Heart left ventricle (tissue), 13 donors: ENCODE measurements around the gene ZBTB21.

ENCODE experiments used
- CTCF ChIP-seq, 12 donors: fragments of 200-600 bp; sonication (generic) in 4 of 12; IDR thresholded peaks; one replicate each; pipeline versions ENCODE4 v1.5.0 to v1.8.0; 2018 to 2022; ENCODE audit warnings: antibody characterized with exemption in 12 of 12, mild to moderate bottlenecking in 5 of 12
- POLR2A ChIP-seq, 2 donors: fragments of 450-650 bp; IDR thresholded peaks; one replicate each; pipeline ENCODE4 v1.6.1; 2017; ENCODE audit warnings: antibody characterized with exemption in 2 of 2, mild to moderate bottlenecking in 2 of 2, moderate library complexity in 2 of 2
- donor health status: ischemic (EF 13 %, LVEDD 7.1; RV severe dilation, severe dysfunction).
- donor health status: DM: no; HTN: yes; CAD: no.
- donor health status: DM: no; HTN: no; CAD: no.
- donor health status: ischemic (EF 25% LVEDD 6.9; RV normal size, moderate dysfunction).
- donor health status: ischemic (EF 25% LVEDD 5.7; RV mildly dilated, moderate dysfunction).
- donor health status: ischemic (EF 35%, LVEDD 5.7; RV mildly dilated, moderate dysfunction).
- donor health status: nonischemic (EF 11% LVEDD 7.7; RV severe dilation, severe dysfunction).
- donor health status: DM: yes; HTN: yes; CAD: no.
- donor health status: PGD.
- donor health status: ischemic (EF 29% LVEDD 5.4; RV normal size, mild dysfunction).
- donor health status: nonischemic (EF 23%, LVEDD 6.1; RV moderate dilation, normal function).

GRCh38 chr21:41974752-41975053 lies 35.5 kb downstream of the ZBTB21 start:
- TF ChIP-seq CTCF (IDR thresholded peaks at IDR 0.05) (no peak), POLR2A (IDR thresholded peaks at IDR 0.05) (no peak)
